GM23248 (cell line): Measurements from ENCODE around the gene CEBPB. TPM values are rescaled to one million over a fixed set of nuclear protein-coding genes. Genes with fewer than 3 reads are reported as not detected.

Source experiments
- DNase-seq: peaks from one replicate; pipeline ENCODE4 v3.0.0-alpha.2; 2015
- H2AFZ ChIP-seq: fragments of 200-600 bp; sonication (generic); 2 replicates; pipeline ENCODE4 v1.6.1; 2016; ENCODE audit warnings: antibody characterized with exemption
- H3F3A ChIP-seq: fragments of 200-600 bp; sonication (generic); 2 replicates; pipeline ENCODE4 v1.6.1; 2016; ENCODE audit warnings: mild to moderate bottlenecking, antibody characterized with exemption, mixed run types; ENCODE audit not compliant: insufficient read depth
- H3K27ac ChIP-seq: fragments of 200-600 bp; sonication (generic); 2 replicates; pipeline ENCODE4 v1.5.1; 2016; ENCODE audit warnings: mild to moderate bottlenecking
- H3K27me3 ChIP-seq: fragments of 200-600 bp; sonication (generic); replicated peaks from 2 replicates; pipeline ENCODE4 v1.6.1; 2016; ENCODE audit warnings: mild to moderate bottlenecking; ENCODE audit not compliant: insufficient read depth
- H3K36me3 ChIP-seq: fragments of 200-600 bp; sonication (generic); 2 replicates; pipeline ENCODE4 v1.6.1; 2016; ENCODE audit warnings: low read depth, mild to moderate bottlenecking
- H3K4me1 ChIP-seq: fragments of 200-600 bp; sonication (generic); 2 replicates; pipeline ENCODE4 v1.6.1; 2016; ENCODE audit warnings: mild to moderate bottlenecking; ENCODE audit not compliant: insufficient read depth
- H3K4me2 ChIP-seq: fragments of 200-600 bp; sonication (generic); one replicate; pipeline ENCODE4 v1.6.1; 2016; ENCODE audit warnings: mild to moderate bottlenecking; ENCODE audit not compliant: unreplicated experiment
- H3K4me3 ChIP-seq: fragments of 200-600 bp; sonication (generic); 2 replicates; pipeline ENCODE4 v1.5.1; 2016; ENCODE audit warnings: mild to moderate bottlenecking
- H3K79me2 ChIP-seq: fragments of 200-600 bp; sonication (generic); 2 replicates; pipeline ENCODE4 v1.6.1; 2016; ENCODE audit warnings: mild to moderate bottlenecking; ENCODE audit not compliant: insufficient read depth
- H3K9ac ChIP-seq: fragments of 200-600 bp; sonication (generic); 2 replicates; pipeline ENCODE4 v1.6.1; 2016; ENCODE audit warnings: mild to moderate bottlenecking
- H3K9me2 ChIP-seq: fragments of 200-600 bp; sonication (generic); 2 replicates; pipeline ENCODE4 v1.6.1; 2016; ENCODE audit warnings: mixed run types, mild to moderate bottlenecking, moderate library complexity; ENCODE audit not compliant: insufficient read depth
- H3K9me3 ChIP-seq: fragments of 200-600 bp; sonication (generic); one replicate; pipeline ENCODE4 v1.6.1; 2017; ENCODE audit warnings: low read depth
- H4K20me1 ChIP-seq: fragments of 200-600 bp; sonication (generic); 2 replicates; pipeline ENCODE4 v1.6.0; 2016; ENCODE audit not compliant: insufficient read depth
- EZH2 ChIP-seq: fragments of 200-600 bp; sonication (generic); IDR thresholded peaks from 2 replicates; pipeline ENCODE4 v1.6.1; 2018; ENCODE audit warnings: antibody characterized with exemption, mild to moderate bottlenecking; ENCODE audit not compliant: insufficient read depth, poor library complexity, severe bottlenecking
- EZH2phosphoT487 ChIP-seq: fragments of 200-600 bp; sonication (generic); IDR thresholded peaks from 2 replicates; pipeline ENCODE4 v1.6.1; 2018; ENCODE audit warnings: antibody characterized with exemption, moderate library complexity, mild to moderate bottlenecking, low read depth; ENCODE audit not compliant: insufficient read depth
- WGBS, 2 experiments: methylation state at CpG; one replicate each; pipeline ENCODE4 v1.1.6; 2015 to 2017; ENCODE audit warnings: low lambda C conversion rate in 2 of 2, low coverage in 1 of 2; ENCODE audit errors: missing lambda C conversion rate in 2 of 2; 5-methylcytosine and 5-hydroxymethylcytosine counted together
- in situ Hi-C: fragments of 300-500 bp; cut with MboI; formaldehyde crosslinking; loops from 2 replicates; pipeline ENCODE4 v1.15.0; 2020
- polyA plus RNA-seq: library from polyadenylated mRNA; unstranded; fragments of >200 nt; fragmentation: Nextera tagmentation; extraction: Ambion mirVana; gene quantifications from 2 replicates; pipeline ENCODE4 v1.2.1, GENCODE V29; 2016
- total RNA-seq: library from RNA; depleted of rRNA; stranded (reverse); fragments of >200 nt; shearing (Covaris generic); gene quantifications from 2 replicates; pipeline ENCODE4 v1.2.3, GENCODE V29; 2014

CEBPB gene
- total and polyA plus RNA-seq, 2 experiments from 2014 or later: 47.1 to 73.8 TPM

DNA sequence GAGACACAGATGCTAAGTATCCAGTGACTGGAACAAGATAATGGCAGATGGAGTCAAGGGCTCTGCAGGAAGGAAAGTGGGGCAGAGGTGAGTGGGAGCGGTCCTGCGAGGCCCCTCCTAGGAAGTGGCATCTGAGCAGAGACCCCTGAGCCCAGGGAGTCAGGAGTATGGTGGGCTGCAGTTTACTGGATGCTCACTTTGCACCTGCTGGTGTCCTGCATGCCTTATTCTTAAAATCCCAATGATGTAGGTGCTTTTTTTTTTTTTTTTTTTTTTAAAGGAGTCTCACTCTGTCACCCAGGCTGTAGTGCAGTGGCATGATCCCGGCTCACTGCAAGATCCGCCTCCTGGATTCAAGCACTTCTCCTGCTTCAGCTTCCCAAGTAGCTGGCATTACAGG, 5.6 kb downstream of the CEBPB start:
- Histone ChIP-seq H4K20me1 (no peaks in the 10 kb centered on the region), H3F3A (peaks cover 44% of the 10 kb centered on the region), H3K27me3 (no peaks in the 10 kb centered on the region), H3K9me3 (no peaks in the 10 kb centered on the region), H3K9ac (no peak overlapping the region), H3K4me1 (peaks cover 12% of the 10 kb centered on the region), H3K79me2 (peaks cover 39% of the 10 kb centered on the region), H3K4me2 (no peak overlapping the region), H3K4me3 (no peak overlapping the region), H3K27ac (no peak overlapping the region), H3K36me3 (peaks cover 31% of the 10 kb centered on the region; the same call in 1 of the 2 replicates), H3K9me2 (no peaks in the 10 kb centered on the region), H2AFZ (no peak overlapping the region)
- 84 to 88% methylated on average over 4 of the region's 4 CpGs for WGBS, 2 experiments
- TF ChIP-seq EZH2phosphoT487 (no peak), EZH2 (no peak)
- DNase-seq: no peak
- in situ Hi-C loops: loop anchor here (25.0 kb wide), 1 partner anchor 541 kb away; the partner anchor contains the start of gene PARD6B

DNA sequence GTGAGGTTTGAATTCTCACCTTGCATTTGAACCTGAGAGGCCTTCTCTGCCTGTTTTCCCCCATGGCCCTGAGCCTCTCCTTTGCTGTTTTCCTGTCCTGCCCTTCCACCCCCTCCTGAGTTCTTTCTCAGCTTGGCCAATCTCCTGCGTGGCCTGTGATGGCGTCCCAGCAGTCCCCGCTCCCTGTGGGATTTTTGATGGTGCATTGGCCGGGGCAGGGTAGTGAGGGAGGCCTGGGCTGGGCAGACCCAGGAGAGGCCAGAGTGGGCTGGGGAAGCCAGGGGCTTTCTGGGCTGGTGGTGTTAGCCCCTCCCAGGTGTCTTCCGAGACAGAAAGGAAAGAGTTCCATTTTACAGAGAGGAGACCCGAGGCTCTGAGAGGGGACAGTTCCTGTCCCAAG, 6.3 kb downstream of the CEBPB start:
- no peaks in the 10 kb centered on the region for H3K27me3 ChIP-seq
- TF ChIP-seq EZH2 (no peak), EZH2phosphoT487 (no peak)
- in situ Hi-C loops: loop anchor here (25.0 kb wide), 1 partner anchor 540 kb away; the partner anchor contains the start of gene PARD6B
- H3K4me3 ChIP-seq: no peak overlapping the region
- H3K9me2 ChIP-seq: no peaks in the 10 kb centered on the region
- no peak overlapping the region for H3K27ac ChIP-seq
- peaks cover 12% of the 10 kb centered on the region for H3K4me1 ChIP-seq
- H3K9me3 ChIP-seq: no peaks in the 10 kb centered on the region
- H3K9ac ChIP-seq: no peak overlapping the region
- no peak for DNase-seq
- H2AFZ ChIP-seq: no peak overlapping the region
- peaks cover 31% of the 10 kb centered on the region; the same call in 1 of the 2 replicates for H3K36me3 ChIP-seq
- H3K4me2 ChIP-seq: no peak overlapping the region
- peaks cover 44% of the 10 kb centered on the region for H3F3A ChIP-seq
- H3K79me2 ChIP-seq: peaks cover 35% of the 10 kb centered on the region
- 82 to 87% methylated on average over 6 of the region's 6 CpGs for WGBS, 2 experiments
- no peaks in the 10 kb centered on the region for H4K20me1 ChIP-seq

DNA sequence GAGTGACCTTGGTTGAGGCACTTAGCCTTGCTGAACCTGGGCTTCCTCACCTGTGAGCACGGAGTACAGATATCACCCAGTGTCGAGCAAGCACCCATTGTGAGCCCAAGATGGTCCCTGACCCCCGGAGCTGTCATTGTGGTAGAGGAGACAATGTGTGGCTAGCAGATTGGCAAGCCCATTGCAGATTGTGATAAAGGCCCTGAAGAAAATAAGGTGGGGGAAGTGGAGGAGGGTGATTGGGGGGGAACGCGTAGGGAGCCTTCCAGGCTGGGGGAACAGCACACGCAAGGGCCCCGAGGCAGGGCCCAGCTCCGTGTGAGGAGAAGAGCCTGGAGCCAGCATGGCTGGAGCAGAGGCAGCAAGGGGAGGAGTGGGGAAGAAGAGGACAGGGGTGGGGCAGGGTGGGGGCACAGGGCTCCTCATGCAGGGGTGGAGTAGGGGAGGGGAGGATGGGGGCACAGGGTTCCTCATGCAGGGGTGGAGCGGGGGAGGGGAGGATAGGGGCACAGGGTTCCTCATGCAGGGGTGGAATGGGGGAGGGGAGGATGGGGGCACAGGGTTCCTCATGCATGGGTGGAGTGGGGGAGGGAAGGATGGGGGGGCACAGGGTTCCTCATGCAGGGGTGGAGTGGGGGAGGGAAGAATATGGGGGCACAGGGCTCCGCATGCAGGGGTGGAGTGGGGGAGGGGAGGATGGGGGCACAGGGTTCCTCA, 7.0 kb downstream of the CEBPB start:
- TF ChIP-seq EZH2 (no peak), EZH2phosphoT487 (no peak)
- Histone ChIP-seq H3K4me3 (no peak overlapping the region), H3K36me3 (peaks cover 28% of the 10 kb centered on the region; the same call in 1 of the 2 replicates), H3K4me1 (peaks cover 12% of the 10 kb centered on the region), H3K9me3 (no peaks in the 10 kb centered on the region), H3K27ac (no peak overlapping the region), H4K20me1 (no peaks in the 10 kb centered on the region), H2AFZ (no peak overlapping the region), H3K4me2 (no peak overlapping the region), H3K27me3 (no peaks in the 10 kb centered on the region), H3K9ac (no peak overlapping the region), H3F3A (peaks cover 44% of the 10 kb centered on the region), H3K9me2 (no peaks in the 10 kb centered on the region), H3K79me2 (peaks cover 30% of the 10 kb centered on the region)
- no peak for DNase-seq
- 74 to 93% methylated on average over 6 to 10 of the region's 10 CpGs for WGBS, 2 experiments
- in situ Hi-C loops: loop anchor here (25.0 kb wide), 1 partner anchor 540 kb away; the partner anchor contains the start of gene PARD6B

DNA sequence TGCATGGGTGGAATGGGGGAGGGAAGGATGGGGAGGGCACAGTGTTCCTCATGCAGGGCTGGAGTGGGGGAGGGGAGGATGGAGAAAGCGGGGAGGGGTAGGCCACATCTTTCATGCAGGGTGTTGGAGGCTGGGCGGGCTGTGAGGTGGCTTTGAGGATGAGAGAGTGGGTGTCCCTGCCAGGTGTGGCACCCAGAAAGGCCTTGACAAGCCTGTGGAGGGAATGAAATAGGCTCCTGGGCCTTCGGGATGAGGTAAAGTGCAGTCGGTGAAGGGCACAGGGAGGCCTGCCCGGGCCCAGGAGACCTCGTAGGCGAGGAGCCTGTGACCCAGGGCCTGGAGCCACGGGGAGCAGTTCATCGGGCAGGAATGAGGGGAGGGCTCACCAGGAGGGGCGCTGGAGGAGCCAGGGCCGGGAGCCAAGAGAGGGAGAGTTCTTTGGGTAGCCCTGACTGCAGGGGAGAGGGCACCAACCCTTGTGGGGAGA, 7.6 kb downstream of the CEBPB start:
- no peak overlapping the region for H3K4me2 ChIP-seq
- no peaks in the 10 kb centered on the region for H3K9me3 ChIP-seq
- 61 to 65% methylated on average over 9 to 11 of the region's 11 CpGs for WGBS, 2 experiments
- no peak overlapping the region for H3K4me3 ChIP-seq
- H3K9me2 ChIP-seq: no peaks in the 10 kb centered on the region
- H3K36me3 ChIP-seq: peaks cover 22% of the 10 kb centered on the region; the same call in 1 of the 2 replicates
- no peak overlapping the region for H3K9ac ChIP-seq
- H3F3A ChIP-seq: peaks cover 40% of the 10 kb centered on the region
- in situ Hi-C loops: loop anchor here (25.0 kb wide), 1 partner anchor 539 kb away; the partner anchor contains the start of gene PARD6B
- H3K27ac ChIP-seq: no peak overlapping the region
- H3K4me1 ChIP-seq: peaks cover 12% of the 10 kb centered on the region
- H2AFZ ChIP-seq: no peak overlapping the region
- no peaks in the 10 kb centered on the region for H4K20me1 ChIP-seq
- no peak for DNase-seq
- no peaks in the 10 kb centered on the region for H3K27me3 ChIP-seq
- TF ChIP-seq EZH2phosphoT487: no peak
- TF ChIP-seq EZH2: no peak
- peaks cover 24% of the 10 kb centered on the region for H3K79me2 ChIP-seq
